Mucosa of rectum (tissue), 2 donors: Measurements from ENCODE around the gene KRTAP5-1.
A peak's percentile ranks its signal among the peaks of the same experiment; 100 is the strongest.

Source experiments
- H3K27ac ChIP-seq, 2 donors: one replicate each; pipeline ENCODE4 v1.7.0; 2013; ENCODE audit warnings: inconsistent platforms in 2 of 2, low read depth in 2 of 2, low read length in 2 of 2
- H3K27me3 ChIP-seq, 2 donors: one replicate each; pipeline ENCODE4 v1.7.0; 2013; ENCODE audit warnings: low read length in 2 of 2; ENCODE audit not compliant: control insufficient read depth in 2 of 2, insufficient read depth in 2 of 2
- H3K36me3 ChIP-seq, 2 donors: one replicate each; pipeline ENCODE4 v1.7.0; 2013; ENCODE audit warnings: low read length in 2 of 2; ENCODE audit not compliant: control insufficient read depth in 2 of 2, insufficient read depth in 2 of 2
- H3K4me1 ChIP-seq, 2 donors: one replicate each; pipeline ENCODE4 v1.7.0; 2013; ENCODE audit warnings: low read length in 2 of 2, mild to moderate bottlenecking in 1 of 2; ENCODE audit not compliant: control insufficient read depth in 2 of 2, insufficient read depth in 2 of 2
- H3K4me3 ChIP-seq, 2 donors: one replicate each; pipeline ENCODE4 v1.7.0; 2013; ENCODE audit warnings: low read length in 2 of 2
- H3K9ac ChIP-seq, 2 donors: one replicate each; pipeline ENCODE4 v1.7.0; 2013; ENCODE audit warnings: low read length in 2 of 2, low read depth in 1 of 2, mild to moderate bottlenecking in 1 of 2
- H3K9me3 ChIP-seq, 2 donors: one replicate each; pipeline ENCODE4 v1.7.0; 2013; ENCODE audit warnings: low read length in 2 of 2; ENCODE audit not compliant: control insufficient read depth in 2 of 2
- donor health status: healthy.
- donor health status: Normal muscosa, but diverticular disease.

KRTAP5-1 gene

DNA sequence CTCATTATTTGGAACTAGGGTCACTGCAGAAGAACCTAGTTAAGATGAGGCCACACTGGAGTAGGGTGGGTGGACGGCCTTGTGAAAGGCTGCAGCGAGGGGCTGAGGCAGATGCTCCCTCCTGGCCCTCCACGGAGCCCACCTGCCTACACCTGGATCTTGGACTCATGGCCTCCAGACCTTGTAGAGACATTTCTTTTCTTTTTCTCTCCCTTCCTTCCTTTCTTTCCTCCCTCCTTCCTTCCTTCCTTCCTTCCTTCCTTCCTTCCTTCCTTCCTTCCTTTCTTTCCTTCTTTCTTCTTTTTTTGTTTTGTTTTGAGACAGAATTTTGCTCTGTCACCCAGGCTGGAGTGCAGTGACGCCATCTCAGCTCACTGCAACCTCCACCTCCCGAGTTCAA is 39.7 kb downstream of the KRTAP5-1 start:
- H3K4me3 ChIP-seq = no peak overlapping the region
- H3K4me1 ChIP-seq = peaks cover 25 to 37% of the 10 kb centered on the region in 2 donors
- H3K9me3 ChIP-seq = no peaks in the 10 kb centered on the region
- peaks cover 0 to 4% of the 10 kb centered on the region in 2 donors for H3K27me3 ChIP-seq
- peak overlapping the region; percentile 48 to 78 for H3K27ac ChIP-seq
- H3K9ac ChIP-seq = no peak overlapping the region
- H3K36me3 ChIP-seq = no peaks in the 10 kb centered on the region

DNA sequence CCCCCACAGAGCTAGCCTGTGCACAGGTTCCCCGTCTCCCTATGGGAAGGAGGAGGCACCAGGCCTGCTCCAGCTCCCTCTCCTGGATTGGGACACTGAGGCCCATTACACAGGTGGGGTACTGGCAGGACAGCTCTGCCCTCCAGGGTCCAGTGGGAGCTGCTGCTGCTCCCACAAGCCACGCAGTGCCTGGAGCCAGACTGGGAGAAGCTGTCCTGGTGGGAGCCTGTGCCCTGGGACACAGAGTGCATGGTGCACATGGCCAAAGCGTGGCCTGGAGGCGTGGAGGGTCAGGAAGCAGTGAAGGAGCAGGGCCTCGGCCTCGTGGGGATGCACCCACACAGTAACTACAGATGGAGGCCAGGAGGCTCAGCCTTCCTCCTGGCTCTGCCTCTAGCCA is 40.5 kb downstream of the KRTAP5-1 start:
- H3K27ac ChIP-seq = no peak overlapping the region
- H3K9me3 ChIP-seq = no peaks in the 10 kb centered on the region
- H3K4me1 ChIP-seq = peaks cover 25 to 37% of the 10 kb centered on the region in 2 donors
- no peak overlapping the region for H3K4me3 ChIP-seq
- H3K27me3 ChIP-seq = peaks cover 0 to 4% of the 10 kb centered on the region in 2 donors
- no peaks in the 10 kb centered on the region for H3K36me3 ChIP-seq
- no peak overlapping the region for H3K9ac ChIP-seq

GRCh38 chr11:1543606-1544263 is 41.3 kb downstream of the KRTAP5-1 start:
- Histone ChIP-seq H3K27me3 (peaks cover 0 to 4% of the 10 kb centered on the region in 2 donors), H3K4me1 (peaks cover 25 to 37% of the 10 kb centered on the region in 2 donors), H3K9ac (no peak overlapping the region), H3K4me3 (no peak overlapping the region), H3K9me3 (no peaks in the 10 kb centered on the region), H3K27ac (no peak overlapping the region), H3K36me3 (no peaks in the 10 kb centered on the region)

DNA sequence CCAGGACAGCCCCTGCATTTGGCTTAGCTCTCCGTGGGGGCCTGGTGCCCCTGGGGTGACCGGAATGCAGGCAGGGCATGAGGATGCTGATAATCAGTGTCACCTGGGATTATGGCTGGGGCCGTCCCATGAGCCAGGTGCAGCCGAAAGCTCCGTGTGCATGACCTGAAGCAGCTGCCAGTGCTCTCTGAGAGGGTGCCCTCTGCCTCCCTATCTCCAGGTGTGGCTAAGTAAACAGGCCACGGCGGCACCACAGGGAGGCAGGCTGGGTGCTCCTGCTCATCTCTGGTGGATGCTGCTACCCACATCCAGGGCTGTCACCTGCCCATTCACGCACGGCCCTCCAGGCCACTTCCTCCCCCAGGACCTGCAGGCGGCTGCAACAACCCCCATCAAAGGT is 42.8 kb downstream of the KRTAP5-1 start:
- no peak overlapping the region for H3K27ac ChIP-seq
- no peaks in the 10 kb centered on the region for H3K36me3 ChIP-seq
- no peaks in the 10 kb centered on the region for H3K9me3 ChIP-seq
- peaks cover 0 to 4% of the 10 kb centered on the region in 2 donors for H3K27me3 ChIP-seq
- no peak overlapping the region for H3K9ac ChIP-seq
- H3K4me1 ChIP-seq = peaks cover 15 to 27% of the 10 kb centered on the region in 2 donors
- H3K4me3 ChIP-seq = no peak overlapping the region

- H3K9ac ChIP-seq = no peak overlapping the region
- H3K27me3 ChIP-seq = peaks cover 0 to 4% of the 10 kb centered on the region in 2 donors
- H3K36me3 ChIP-seq = no peaks in the 10 kb centered on the region
Measured at GRCh38 chr11:1541474-1542204, 43.4 kb downstream of the KRTAP5-1 start.

DNA sequence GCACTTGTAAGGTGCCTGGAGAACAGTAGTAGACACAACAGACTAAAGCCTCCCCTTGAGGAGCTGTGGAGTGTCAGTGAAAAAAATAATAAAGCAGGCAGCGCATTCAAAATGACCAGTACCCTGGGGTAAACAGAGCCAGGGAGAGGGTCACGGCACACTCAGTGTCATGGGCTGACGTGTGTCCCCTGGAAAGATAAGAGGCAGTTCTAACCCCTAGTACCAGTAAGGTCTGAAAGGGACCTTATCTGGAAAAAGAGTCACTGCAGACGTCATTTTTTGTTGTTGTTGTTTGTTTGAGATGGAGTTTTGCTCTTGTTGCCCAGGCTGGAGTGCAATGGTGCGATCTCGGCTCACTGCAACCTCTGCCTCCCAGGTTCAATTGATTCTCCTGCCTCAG is 45.0 kb downstream of the KRTAP5-1 start:
- Histone ChIP-seq H3K9ac (no peak overlapping the region), H3K36me3 (peaks cover 3 to 9% of the 10 kb centered on the region in 2 donors), H3K9me3 (no peaks in the 10 kb centered on the region), H3K4me3 (no peak overlapping the region), H3K27ac (no peak overlapping the region), H3K4me1 (peaks cover 0 to 7% of the 10 kb centered on the region in 2 donors), H3K27me3 (no peaks in the 10 kb centered on the region)

More at GRCh38 chr11:1541474-1542204, 43.4 kb downstream of the KRTAP5-1 start:
- H3K4me3 ChIP-seq = no peak overlapping the region
- no peaks in the 10 kb centered on the region for H3K9me3 ChIP-seq
- peaks cover 9 to 21% of the 10 kb centered on the region in 2 donors for H3K4me1 ChIP-seq
- no peak overlapping the region for H3K27ac ChIP-seq

GRCh38 chr11:1538153-1538552 is 46.9 kb downstream of the KRTAP5-1 start:
- Histone ChIP-seq H3K9ac (no peak overlapping the region), H3K27me3 (no peaks in the 10 kb centered on the region), H3K9me3 (no peaks in the 10 kb centered on the region), H3K4me3 (no peak overlapping the region), H3K36me3 (peaks cover 3 to 13% of the 10 kb centered on the region in 2 donors), H3K4me1 (peaks cover 0 to 7% of the 10 kb centered on the region in 2 donors), H3K27ac (no peak overlapping the region)

- Histone ChIP-seq H3K27me3 (no peaks in the 10 kb centered on the region), H3K27ac (no peak overlapping the region), H3K9ac (no peak overlapping the region), H3K9me3 (no peaks in the 10 kb centered on the region), H3K4me1 (peaks cover 3 to 4% of the 10 kb centered on the region in 2 donors), H3K36me3 (peaks cover 3 to 17% of the 10 kb centered on the region in 2 donors), H3K4me3 (no peak overlapping the region)
Measured at GRCh38 chr11:1536065-1536843, 48.8 kb downstream of the KRTAP5-1 start.

- Histone ChIP-seq H3K4me1 (peaks cover 3 to 7% of the 10 kb centered on the region in 2 donors), H3K36me3 (peaks cover 3 to 17% of the 10 kb centered on the region in 2 donors), H3K4me3 (no peak overlapping the region), H3K27me3 (no peaks in the 10 kb centered on the region), H3K27ac (no peak overlapping the region), H3K9ac (no peak overlapping the region), H3K9me3 (no peaks in the 10 kb centered on the region)
Measured at GRCh38 chr11:1534682-1535081, 50.4 kb downstream of the KRTAP5-1 start.
